Measurements from ENCODE around the gene SPATA6L. TPM values are rescaled to one million over a fixed set of nuclear protein-coding genes. Genes with fewer than 3 reads are reported as not detected.

The SPATA6L gene
- total RNA-seq, 1 experiment from 2014 or later = 0.57 TPM

DNA sequence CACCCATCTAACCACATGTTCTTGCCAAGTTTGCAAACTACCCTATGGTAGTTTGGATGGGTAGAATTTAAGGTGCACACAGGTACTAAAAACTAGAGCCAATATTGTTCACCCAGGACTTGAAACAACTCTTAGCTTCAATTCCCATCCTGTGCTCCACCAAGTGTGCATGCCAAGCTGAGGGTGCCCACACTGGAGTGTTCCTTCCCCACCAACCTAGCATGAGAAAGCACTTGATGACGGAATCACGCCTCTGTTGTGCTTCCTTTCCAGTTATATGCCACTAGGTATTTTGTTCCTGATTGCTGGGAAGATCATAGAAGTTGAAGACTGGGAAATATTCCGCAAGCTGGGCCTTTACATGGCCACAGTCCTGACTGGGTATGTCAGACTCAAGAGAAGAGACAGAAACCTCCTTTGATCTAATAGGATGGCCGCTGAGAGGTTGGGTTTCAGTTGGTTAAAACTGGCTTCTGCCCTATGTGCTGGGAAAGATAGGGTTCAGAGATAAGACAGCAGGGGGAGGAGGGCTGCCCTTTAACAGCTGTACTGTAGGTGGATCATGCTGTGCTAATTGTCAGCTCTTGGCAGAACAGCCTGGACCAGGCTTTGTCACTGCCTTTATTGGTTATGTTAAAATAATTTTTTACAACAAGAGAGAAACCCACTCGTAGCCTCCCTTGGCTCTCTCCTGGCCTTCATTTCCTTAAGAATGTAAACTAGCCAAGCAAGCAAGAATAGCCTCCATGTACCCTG, 92.5 kb downstream of the SPATA6L start (continued):
- TF ChIP-seq POLR2AphosphoS5 (IDR thresholded peaks at IDR 0.05; ENCODE audit: low read depth, low read length) = no peak

DNA sequence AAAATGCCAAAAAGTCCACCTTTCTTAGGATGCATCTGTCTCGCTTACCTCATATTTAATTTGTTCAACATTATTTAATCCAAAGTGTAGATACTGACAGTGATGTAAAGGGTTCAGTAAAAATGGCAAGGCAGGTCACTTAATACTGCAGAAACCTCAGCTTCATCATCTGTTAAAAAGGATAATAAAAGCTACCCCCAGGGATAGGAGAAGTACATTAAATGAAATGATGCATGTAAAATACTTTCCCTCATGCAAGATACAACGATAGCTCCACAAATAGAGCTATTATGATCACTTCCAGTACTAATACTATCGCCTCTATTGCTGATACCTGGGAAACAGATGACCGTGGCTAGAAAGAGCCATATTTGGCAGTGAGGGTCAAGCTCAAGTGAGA, 93.1 kb downstream of the SPATA6L start:
- ChIA-PET POLR2A (no interaction called here), RAD21 (ENCODE audit: low non-redundant PET in 1 of 2, low total read pairs in 2 of 2, uncharacterized antibody in 2 of 2, unreplicated experiment in 2 of 2) (no interaction called here), CTCF (no interaction called here)
- no peak overlapping the region for H3K4me3 ChIP-seq (replicated peaks in 1 of 2; ENCODE audit: low read depth in 1 of 2, low read length in 2 of 2)
- no peaks in the 10 kb centered on the region for H3K9me2 ChIP-seq (ENCODE audit: insufficient read depth)
- H4K20me1 ChIP-seq (ENCODE audit: insufficient read depth) = no peaks in the 10 kb centered on the region
- intact Hi-C loops (cut with micrococcal nuclease) = no loop called here
- H3K4me2 ChIP-seq (ENCODE audit: low read length) = no peak overlapping the region
- H3K9ac ChIP-seq (ENCODE audit: low read length) = no peak overlapping the region
- no peaks in the 10 kb centered on the region for H3K9me3 ChIP-seq (ENCODE audit: control insufficient read depth in 1 of 2, insufficient read depth in 1 of 2, low read depth in 1 of 2, low read length in 2 of 2)
- no TSS peak for BruUV-seq (replicated peaks)
- H3K36me3 ChIP-seq (ENCODE audit: control insufficient read depth in 1 of 2, insufficient read depth in 2 of 2, low read length in 2 of 2) = no peaks in the 10 kb centered on the region
- H3K27me3 ChIP-seq (ENCODE audit: insufficient read depth, low read length) = no peaks in the 10 kb centered on the region
- no peak overlapping the region for H3K27ac ChIP-seq (ENCODE audit: low read depth, low read length)
- ATAC-seq (no peak), DNase-seq (ENCODE audit: low read depth, low spot score) (no peak)
- no peaks in the 10 kb centered on the region for H3K4me1 ChIP-seq (ENCODE audit: control insufficient read depth in 1 of 2, insufficient read depth in 2 of 2, low read length in 2 of 2)
- TF ChIP-seq, protein P1, sequence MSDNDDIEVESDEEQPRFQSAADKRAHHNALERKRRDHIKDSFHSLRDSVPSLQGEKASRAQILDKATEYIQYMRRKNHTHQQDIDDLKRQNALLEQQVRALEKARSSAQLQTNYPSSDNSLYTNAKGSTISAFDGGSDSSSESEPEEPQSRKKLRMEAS (IDR thresholded peaks at IDR 0.05) = no peak
- TF ChIP-seq SIN3A (IDR thresholded peaks at IDR 0.05; ENCODE audit: low read depth) (no peak), ELF1 (IDR thresholded peaks at IDR 0.05; ENCODE audit: borderline replicate concordance, low read depth) (no peak), ZFX (IDR thresholded peaks at IDR 0.05) (no peak)
- TF ChIP-seq, protein P2, sequence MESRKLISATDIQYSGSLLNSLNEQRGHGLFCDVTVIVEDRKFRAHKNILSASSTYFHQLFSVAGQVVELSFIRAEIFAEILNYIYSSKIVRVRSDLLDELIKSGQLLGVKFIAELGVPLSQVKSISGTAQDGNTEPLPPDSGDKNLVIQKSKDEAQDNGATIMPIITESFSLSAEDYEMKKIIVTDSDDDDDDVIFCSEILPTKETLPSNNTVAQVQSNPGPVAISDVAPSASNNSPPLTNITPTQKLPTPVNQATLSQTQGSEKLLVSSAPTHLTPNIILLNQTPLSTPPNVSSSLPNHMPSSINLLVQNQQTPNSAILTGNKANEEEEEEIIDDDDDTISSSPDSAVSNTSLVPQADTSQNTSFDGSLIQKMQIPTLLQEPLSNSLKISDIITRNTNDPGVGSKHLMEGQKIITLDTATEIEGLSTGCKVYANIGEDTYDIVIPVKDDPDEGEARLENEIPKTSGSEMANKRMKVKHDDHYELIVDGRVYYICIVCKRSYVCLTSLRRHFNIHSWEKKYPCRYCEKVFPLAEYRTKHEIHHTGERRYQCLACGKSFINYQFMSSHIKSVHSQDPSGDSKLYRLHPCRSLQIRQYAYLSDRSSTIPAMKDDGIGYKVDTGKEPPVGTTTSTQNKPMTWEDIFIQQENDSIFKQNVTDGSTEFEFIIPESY (IDR thresholded peaks at IDR 0.05; ENCODE audit: extremely low read depth, insufficient replicate concordance, low read length) = no peak
- H3K79me2 ChIP-seq (ENCODE audit: insufficient read depth, low read length) = no peaks in the 10 kb centered on the region
- H2AFZ ChIP-seq (ENCODE audit: low read depth, low read length, poor library complexity, severe bottlenecking) = no peak overlapping the region

Data from HCT116 (cell line).